Stomach (tissue), 4 donors: Measurements from ENCODE around the gene AP1M2.

Source experiments
- EP300 ChIP-seq: sonication (generic); formaldehyde crosslinking; IDR thresholded peaks from one replicate; pipeline ENCODE4 v1.6.1; 2017; ENCODE audit warnings: antibody characterized with exemption
- POLR2A ChIP-seq, 4 donors: fragments of 450-650 bp; IDR thresholded peaks; one replicate each; pipeline ENCODE4 v1.6.1; 2016; ENCODE audit warnings: antibody characterized with exemption in 4 of 4, control low read depth in 2 of 4, mild to moderate bottlenecking in 1 of 4, moderate library complexity in 1 of 4
- POLR2AphosphoS5 ChIP-seq, 3 donors: sonication (generic); formaldehyde crosslinking; IDR thresholded peaks; one replicate each; pipeline ENCODE4 v1.6.1; 2016; ENCODE audit warnings: antibody characterized with exemption in 3 of 3
- TF ChIP-seq, protein P1 (sequence below), 7 experiments: fragments of 450-650 bp in 4 of 7; fragments of 200-600 bp in 3 of 7; sonication (generic) in 3 of 7; IDR thresholded peaks; one replicate each; pipeline ENCODE4 v1.5.1; 2016 to 2019; ENCODE audit warnings: antibody characterized with exemption in 7 of 7, control low read depth in 2 of 7, mild to moderate bottlenecking in 1 of 7

DNA sequence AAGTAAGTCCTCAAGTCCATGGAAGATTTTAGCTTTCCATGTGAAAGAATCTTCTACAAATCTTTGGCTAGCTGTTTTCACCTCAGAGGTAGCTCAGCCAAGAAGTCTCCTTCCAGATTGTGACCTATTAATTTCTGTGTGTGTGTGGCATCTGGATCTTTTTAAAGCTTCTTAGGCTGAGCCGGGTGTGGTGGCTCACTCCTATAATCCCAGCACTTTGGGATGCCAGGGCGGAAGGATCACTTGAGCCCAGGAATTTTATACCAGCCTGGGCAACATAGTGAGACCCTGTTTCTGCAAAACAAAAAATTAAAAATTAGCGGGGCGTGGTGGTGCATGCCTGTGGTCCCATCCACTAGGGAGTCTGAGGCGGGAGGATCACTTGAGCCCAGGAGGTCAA is 24.8 kb upstream of the AP1M2 start:
- TF ChIP-seq, protein P1, sequence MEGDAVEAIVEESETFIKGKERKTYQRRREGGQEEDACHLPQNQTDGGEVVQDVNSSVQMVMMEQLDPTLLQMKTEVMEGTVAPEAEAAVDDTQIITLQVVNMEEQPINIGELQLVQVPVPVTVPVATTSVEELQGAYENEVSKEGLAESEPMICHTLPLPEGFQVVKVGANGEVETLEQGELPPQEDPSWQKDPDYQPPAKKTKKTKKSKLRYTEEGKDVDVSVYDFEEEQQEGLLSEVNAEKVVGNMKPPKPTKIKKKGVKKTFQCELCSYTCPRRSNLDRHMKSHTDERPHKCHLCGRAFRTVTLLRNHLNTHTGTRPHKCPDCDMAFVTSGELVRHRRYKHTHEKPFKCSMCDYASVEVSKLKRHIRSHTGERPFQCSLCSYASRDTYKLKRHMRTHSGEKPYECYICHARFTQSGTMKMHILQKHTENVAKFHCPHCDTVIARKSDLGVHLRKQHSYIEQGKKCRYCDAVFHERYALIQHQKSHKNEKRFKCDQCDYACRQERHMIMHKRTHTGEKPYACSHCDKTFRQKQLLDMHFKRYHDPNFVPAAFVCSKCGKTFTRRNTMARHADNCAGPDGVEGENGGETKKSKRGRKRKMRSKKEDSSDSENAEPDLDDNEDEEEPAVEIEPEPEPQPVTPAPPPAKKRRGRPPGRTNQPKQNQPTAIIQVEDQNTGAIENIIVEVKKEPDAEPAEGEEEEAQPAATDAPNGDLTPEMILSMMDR (IDR thresholded peaks at IDR 0.05) = no peak
- TF ChIP-seq POLR2A (IDR thresholded peaks at IDR 0.05) (no peak), POLR2AphosphoS5 (IDR thresholded peaks at IDR 0.05) (no peak), EP300 (no peak)
